H9 (cell line): Measurements from ENCODE around the gene NUP214. TPM values are rescaled to one million over a fixed set of nuclear protein-coding genes. Genes with fewer than 3 reads are reported as not detected.

Experiments used
- DNase-seq: peaks from one replicate; pipeline ENCODE4 v3.0.0-alpha.2; 2017
- H2AFZ ChIP-seq: one replicate; pipeline ENCODE4 v1.6.1; 2013; ENCODE audit warnings: mild to moderate bottlenecking, low read length, control low read depth, moderate library complexity
- H2AK5ac ChIP-seq: 2 replicates; pipeline ENCODE4 v1.6.1; 2013; ENCODE audit warnings: low read length, control low read depth, mixed read lengths; ENCODE audit not compliant: insufficient read length
- H2BK120ac ChIP-seq: one replicate; pipeline ENCODE4 v1.6.1; 2013; ENCODE audit warnings: low read depth, mild to moderate bottlenecking, low read length, control low read depth, inconsistent platforms; ENCODE audit not compliant: poor library complexity, severe bottlenecking
- H2BK12ac ChIP-seq: 2 replicates; pipeline ENCODE4 v1.6.1; 2013; ENCODE audit warnings: low read length, control low read depth, mixed read lengths, low read depth; ENCODE audit not compliant: insufficient read length
- H2BK15ac ChIP-seq: 2 replicates; pipeline ENCODE4 v1.6.1; 2013; ENCODE audit warnings: low read depth, low read length, control low read depth
- H2BK20ac ChIP-seq: one replicate; pipeline ENCODE4 v1.6.1; 2013; ENCODE audit warnings: low read depth, mild to moderate bottlenecking, low read length, control low read depth, inconsistent platforms; ENCODE audit not compliant: poor library complexity, severe bottlenecking
- H2BK5ac ChIP-seq: 2 replicates; pipeline ENCODE4 v1.6.1; 2013; ENCODE audit warnings: low read length, control low read depth, mixed read lengths; ENCODE audit not compliant: insufficient read length
- H3K14ac ChIP-seq: 2 replicates; pipeline ENCODE4 v1.6.1; 2013; ENCODE audit warnings: low read length, control low read depth; ENCODE audit not compliant: insufficient read depth
- H3K18ac ChIP-seq: 2 replicates; pipeline ENCODE4 v1.6.1; 2013; ENCODE audit warnings: low read depth, mild to moderate bottlenecking, mixed read lengths, low read length, control low read depth; ENCODE audit not compliant: insufficient read length
- H3K23ac ChIP-seq: 2 replicates; pipeline ENCODE4 v1.6.1; 2013; ENCODE audit warnings: low read length, control low read depth, mixed read lengths, low read depth; ENCODE audit not compliant: insufficient read length
- H3K23me2 ChIP-seq: 2 replicates; pipeline ENCODE4 v1.6.1; 2013; ENCODE audit warnings: low read depth, mild to moderate bottlenecking, mixed read lengths, low read length, control low read depth; ENCODE audit not compliant: insufficient read length, poor library complexity, severe bottlenecking
- H3K27ac ChIP-seq: 2 replicates; pipeline ENCODE4 v1.5.1; 2013; ENCODE audit warnings: low read length, control low read depth, mixed read lengths, low read depth; ENCODE audit not compliant: insufficient read length
- H3K27me3 ChIP-seq: 2 replicates; pipeline ENCODE4 v1.6.1; 2013; ENCODE audit warnings: low read length, control low read depth, inconsistent platforms; ENCODE audit not compliant: insufficient read depth
- H3K4ac ChIP-seq: 2 replicates; pipeline ENCODE4 v1.6.1; 2013; ENCODE audit warnings: low read depth, mild to moderate bottlenecking, control low read depth, inconsistent platforms, low read length, moderate library complexity
- H3K4me1 ChIP-seq: 2 replicates; pipeline ENCODE4 v1.6.1; 2013; ENCODE audit warnings: low read length, control low read depth, inconsistent platforms; ENCODE audit not compliant: insufficient read depth
- H3K4me2 ChIP-seq: 2 replicates; pipeline ENCODE4 v1.6.1; 2013; ENCODE audit warnings: low read length, control low read depth, mixed read lengths; ENCODE audit not compliant: insufficient read length, insufficient read depth
- H3K56ac ChIP-seq: 2 replicates; pipeline ENCODE4 v1.6.1; 2013; ENCODE audit warnings: low read depth, mild to moderate bottlenecking, mixed read lengths, low read length, control low read depth; ENCODE audit not compliant: insufficient read length
- H3K79me1 ChIP-seq: 2 replicates; pipeline ENCODE4 v1.6.1; 2013; ENCODE audit warnings: low read depth, mild to moderate bottlenecking, moderate library complexity, low read length, control low read depth, inconsistent platforms; ENCODE audit not compliant: insufficient read depth, poor library complexity, severe bottlenecking
- H3K79me2 ChIP-seq: 2 replicates; pipeline ENCODE4 v1.6.1; 2013; ENCODE audit warnings: low read length, control low read depth, inconsistent platforms; ENCODE audit not compliant: insufficient read depth
- H3K9ac ChIP-seq: 2 replicates; pipeline ENCODE4 v1.6.1; 2013; ENCODE audit warnings: low read length, control low read depth, mixed read lengths; ENCODE audit not compliant: insufficient read length; ENCODE audit errors: extremely low read depth
- H3K9me3 ChIP-seq: one replicate; pipeline ENCODE4 v1.6.1; 2013; ENCODE audit warnings: low read depth, low read length, inconsistent platforms; ENCODE audit not compliant: control insufficient read depth
- H3T11ph ChIP-seq: one replicate; pipeline ENCODE4 v1.6.1; 2013; ENCODE audit warnings: mild to moderate bottlenecking, low read length, control low read depth, inconsistent platforms
- H4K20me1 ChIP-seq: one replicate; pipeline ENCODE4 v1.6.1; 2013; ENCODE audit not compliant: control insufficient read depth, insufficient read length, insufficient read depth
- H4K5ac ChIP-seq: 2 replicates; pipeline ENCODE4 v1.6.1; 2013; ENCODE audit warnings: low read depth, mild to moderate bottlenecking, mixed read lengths, low read length, control low read depth; ENCODE audit not compliant: insufficient read length
- H4K8ac ChIP-seq: replicated peaks from 2 replicates; pipeline ENCODE4 v1.6.1; 2013; ENCODE audit warnings: low read length, control low read depth, mixed read lengths, low read depth; ENCODE audit not compliant: insufficient read length
- H4K91ac ChIP-seq: 2 replicates; pipeline ENCODE4 v1.6.1; 2013; ENCODE audit warnings: low read depth, mild to moderate bottlenecking, moderate library complexity, mixed read lengths, low read length, control low read depth; ENCODE audit not compliant: insufficient read length
- H3K27ac Mint-ChIP-seq, 3 experiments: 2 replicates in 2 of 3; 3 replicates in 1 of 3; pipeline ENCODE4 v1.8.0; 2020 to 2021; ENCODE audit warnings: mixed read lengths in 3 of 3, mild to moderate bottlenecking in 1 of 3, moderate library complexity in 1 of 3
- H3K27me3 Mint-ChIP-seq: 2 replicates; pipeline ENCODE4 v1.8.0; 2021; ENCODE audit warnings: low read depth, mild to moderate bottlenecking, moderate library complexity, mixed read lengths
- H3K36me3 Mint-ChIP-seq, 3 experiments: 2 replicates in 2 of 3; 3 replicates in 1 of 3; pipeline ENCODE4 v1.8.0; 2020 to 2021; ENCODE audit warnings: low read depth in 3 of 3, mixed read lengths in 3 of 3; ENCODE audit not compliant: insufficient read depth in 1 of 3
- H3K4me1 Mint-ChIP-seq, 2 experiments: 2 replicates each; pipeline ENCODE4 v1.8.0; 2020; ENCODE audit warnings: mixed read lengths in 2 of 2
- H3K4me3 Mint-ChIP-seq, 2 experiments: 2 replicates in 1 of 2; 3 replicates in 1 of 2; pipeline ENCODE4 v1.8.0; 2020 to 2021; ENCODE audit warnings: mild to moderate bottlenecking in 2 of 2, mixed read lengths in 2 of 2, moderate library complexity in 1 of 2
- H3K9me3 Mint-ChIP-seq, 2 experiments: 2 replicates in 1 of 2; 3 replicates in 1 of 2; pipeline ENCODE4 v1.8.0; 2020; ENCODE audit warnings: mild to moderate bottlenecking in 2 of 2, mixed read lengths in 2 of 2, moderate library complexity in 1 of 2
- WGBS: extraction: QIAGEN DNeasy Blood & Tissue Kit; methylation state at CpG from one replicate; pipeline ENCODE4 v1.1.7; 2013; ENCODE audit warnings: missing lambda C conversion rate, low lambda C conversion rate, mixed read lengths; ENCODE audit not compliant: insufficient read length; ENCODE audit errors: extremely low coverage; 5-methylcytosine and 5-hydroxymethylcytosine counted together
- total RNA-seq: library from RNA; stranded (reverse); gene quantifications from 2 replicates; pipeline ENCODE4 v1.2.1, GENCODE V29; 2021
- TF ChIP-seq, protein P1 (sequence below): fragments of 200-600 bp; sonication (generic); conservative IDR thresholded peaks from 3 replicates; pipeline ENCODE4 v1.8.0; 2021; ENCODE audit warnings: antibody characterized with exemption, mild to moderate bottlenecking

The NUP214 gene
- total RNA-seq, 1 experiment from 2014 or later = 53.8 TPM

DNA sequence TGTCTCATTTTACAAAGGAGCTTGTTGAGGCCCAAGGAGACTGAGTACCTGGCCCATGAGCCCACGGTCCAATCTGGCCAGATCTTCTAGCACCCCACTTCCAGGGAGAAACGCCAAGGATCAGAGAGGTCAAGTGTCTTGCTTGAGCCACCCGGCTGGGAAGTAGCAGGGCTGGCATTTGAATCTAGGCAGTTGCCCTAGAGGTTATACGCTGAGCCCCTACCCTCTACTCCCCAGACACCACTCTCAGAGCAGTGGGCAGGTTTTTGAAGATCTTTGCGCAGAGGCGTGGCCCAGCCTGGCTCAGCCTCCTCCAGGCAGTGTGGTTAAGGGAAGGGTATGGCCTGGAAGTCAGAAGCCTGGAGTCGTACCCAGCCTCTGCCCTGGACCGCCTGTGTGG, 5.8 kb upstream of the NUP214 start:
- H3K9me3 Mint-ChIP-seq = no peaks in the 10 kb centered on the region
- no peak for DNase-seq
- no peak overlapping the region for H3T11ph ChIP-seq
- H3K56ac ChIP-seq = no peak overlapping the region
- H2BK12ac ChIP-seq = no peak overlapping the region
- H3K27ac ChIP-seq = no peak overlapping the region
- H3K4ac ChIP-seq = no peak overlapping the region
- no peak overlapping the region for H2AK5ac ChIP-seq
- no peaks in the 10 kb centered on the region for H3K27me3 ChIP-seq
- H3K4me3 Mint-ChIP-seq = no peak overlapping the region
- no peak overlapping the region for H3K18ac ChIP-seq
- H3K9ac ChIP-seq = no peak overlapping the region
- no peak overlapping the region for H4K5ac ChIP-seq
- H2BK15ac ChIP-seq = no peak overlapping the region
- no peaks in the 10 kb centered on the region for H3K9me3 ChIP-seq
- no peaks in the 10 kb centered on the region for H3K79me2 ChIP-seq
- no peak overlapping the region for H4K8ac ChIP-seq
- no peak overlapping the region for H3K27ac Mint-ChIP-seq
- no peak overlapping the region for H2BK20ac ChIP-seq
- H3K14ac ChIP-seq = no peak overlapping the region
- no peak overlapping the region for H3K23ac ChIP-seq
- WGBS = no CpG with 5 or more reads among the region's 8 CpGs
- H3K79me1 ChIP-seq = no peaks in the 10 kb centered on the region
- no peak overlapping the region for H2BK120ac ChIP-seq
- no peak overlapping the region for H2AFZ ChIP-seq
- no peaks in the 10 kb centered on the region for H3K23me2 ChIP-seq
- peaks cover under 1% of the 10 kb centered on the region in 2 experiments; a peak in 2 of 4 replicates for H3K4me1 Mint-ChIP-seq
- TF ChIP-seq, protein P1, sequence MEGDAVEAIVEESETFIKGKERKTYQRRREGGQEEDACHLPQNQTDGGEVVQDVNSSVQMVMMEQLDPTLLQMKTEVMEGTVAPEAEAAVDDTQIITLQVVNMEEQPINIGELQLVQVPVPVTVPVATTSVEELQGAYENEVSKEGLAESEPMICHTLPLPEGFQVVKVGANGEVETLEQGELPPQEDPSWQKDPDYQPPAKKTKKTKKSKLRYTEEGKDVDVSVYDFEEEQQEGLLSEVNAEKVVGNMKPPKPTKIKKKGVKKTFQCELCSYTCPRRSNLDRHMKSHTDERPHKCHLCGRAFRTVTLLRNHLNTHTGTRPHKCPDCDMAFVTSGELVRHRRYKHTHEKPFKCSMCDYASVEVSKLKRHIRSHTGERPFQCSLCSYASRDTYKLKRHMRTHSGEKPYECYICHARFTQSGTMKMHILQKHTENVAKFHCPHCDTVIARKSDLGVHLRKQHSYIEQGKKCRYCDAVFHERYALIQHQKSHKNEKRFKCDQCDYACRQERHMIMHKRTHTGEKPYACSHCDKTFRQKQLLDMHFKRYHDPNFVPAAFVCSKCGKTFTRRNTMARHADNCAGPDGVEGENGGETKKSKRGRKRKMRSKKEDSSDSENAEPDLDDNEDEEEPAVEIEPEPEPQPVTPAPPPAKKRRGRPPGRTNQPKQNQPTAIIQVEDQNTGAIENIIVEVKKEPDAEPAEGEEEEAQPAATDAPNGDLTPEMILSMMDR = no peak
- no peak overlapping the region for H2BK5ac ChIP-seq
- peaks cover 32 to 74% (median 67%) of the 10 kb centered on the region in 3 experiments for H3K36me3 Mint-ChIP-seq
- H4K91ac ChIP-seq = no peak overlapping the region
- H3K4me1 ChIP-seq = no peaks in the 10 kb centered on the region
- no peaks in the 10 kb centered on the region for H4K20me1 ChIP-seq
- H3K27me3 Mint-ChIP-seq = no peaks in the 10 kb centered on the region
- H3K4me2 ChIP-seq = no peak overlapping the region
